Measurements from ENCODE around the gene CFAP251.

CFAP251 gene

DNA sequence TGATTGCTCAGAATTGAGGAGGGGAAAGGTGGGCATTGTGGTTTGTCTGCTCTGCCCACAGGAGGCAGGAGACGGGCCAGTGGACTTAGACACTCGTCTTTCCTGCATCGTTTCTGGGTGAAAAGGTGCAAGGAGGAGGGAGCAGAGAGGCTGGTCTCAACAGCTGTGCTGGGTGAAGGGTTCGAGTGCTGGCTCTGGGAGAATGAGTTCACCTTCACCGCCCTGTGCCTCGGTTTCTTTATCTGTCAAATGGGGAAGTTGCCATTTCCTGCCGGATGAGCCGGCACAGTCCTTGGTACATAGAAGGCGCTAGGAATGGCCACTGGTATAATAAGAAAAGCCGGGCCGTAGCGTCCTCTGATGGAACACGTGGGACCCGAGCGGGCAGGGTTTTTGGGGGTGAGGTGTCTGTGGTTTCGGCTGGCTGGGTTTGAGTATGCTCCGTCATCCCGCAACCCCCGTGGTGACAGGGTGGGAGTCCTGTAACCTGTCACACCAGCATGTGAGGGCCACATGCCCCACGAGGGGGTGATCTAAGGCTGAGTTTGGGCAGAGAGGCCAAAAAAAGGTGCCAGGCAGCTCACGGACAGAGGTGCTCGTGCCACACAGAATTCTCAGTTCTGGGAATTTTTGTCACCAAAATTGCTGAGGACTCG lies 110.6 kb downstream of the CFAP251 start:
- TF ChIP-seq, protein P1, sequence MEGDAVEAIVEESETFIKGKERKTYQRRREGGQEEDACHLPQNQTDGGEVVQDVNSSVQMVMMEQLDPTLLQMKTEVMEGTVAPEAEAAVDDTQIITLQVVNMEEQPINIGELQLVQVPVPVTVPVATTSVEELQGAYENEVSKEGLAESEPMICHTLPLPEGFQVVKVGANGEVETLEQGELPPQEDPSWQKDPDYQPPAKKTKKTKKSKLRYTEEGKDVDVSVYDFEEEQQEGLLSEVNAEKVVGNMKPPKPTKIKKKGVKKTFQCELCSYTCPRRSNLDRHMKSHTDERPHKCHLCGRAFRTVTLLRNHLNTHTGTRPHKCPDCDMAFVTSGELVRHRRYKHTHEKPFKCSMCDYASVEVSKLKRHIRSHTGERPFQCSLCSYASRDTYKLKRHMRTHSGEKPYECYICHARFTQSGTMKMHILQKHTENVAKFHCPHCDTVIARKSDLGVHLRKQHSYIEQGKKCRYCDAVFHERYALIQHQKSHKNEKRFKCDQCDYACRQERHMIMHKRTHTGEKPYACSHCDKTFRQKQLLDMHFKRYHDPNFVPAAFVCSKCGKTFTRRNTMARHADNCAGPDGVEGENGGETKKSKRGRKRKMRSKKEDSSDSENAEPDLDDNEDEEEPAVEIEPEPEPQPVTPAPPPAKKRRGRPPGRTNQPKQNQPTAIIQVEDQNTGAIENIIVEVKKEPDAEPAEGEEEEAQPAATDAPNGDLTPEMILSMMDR (conservative IDR thresholded peaks at IDR 0.05; ENCODE audit: low read depth, low read length): no peak
- H3K4me3 ChIP-seq (ENCODE audit: low read depth, low read length): no peak overlapping the region
- no peak for DNase-seq (ENCODE audit: low read depth)

DNA sequence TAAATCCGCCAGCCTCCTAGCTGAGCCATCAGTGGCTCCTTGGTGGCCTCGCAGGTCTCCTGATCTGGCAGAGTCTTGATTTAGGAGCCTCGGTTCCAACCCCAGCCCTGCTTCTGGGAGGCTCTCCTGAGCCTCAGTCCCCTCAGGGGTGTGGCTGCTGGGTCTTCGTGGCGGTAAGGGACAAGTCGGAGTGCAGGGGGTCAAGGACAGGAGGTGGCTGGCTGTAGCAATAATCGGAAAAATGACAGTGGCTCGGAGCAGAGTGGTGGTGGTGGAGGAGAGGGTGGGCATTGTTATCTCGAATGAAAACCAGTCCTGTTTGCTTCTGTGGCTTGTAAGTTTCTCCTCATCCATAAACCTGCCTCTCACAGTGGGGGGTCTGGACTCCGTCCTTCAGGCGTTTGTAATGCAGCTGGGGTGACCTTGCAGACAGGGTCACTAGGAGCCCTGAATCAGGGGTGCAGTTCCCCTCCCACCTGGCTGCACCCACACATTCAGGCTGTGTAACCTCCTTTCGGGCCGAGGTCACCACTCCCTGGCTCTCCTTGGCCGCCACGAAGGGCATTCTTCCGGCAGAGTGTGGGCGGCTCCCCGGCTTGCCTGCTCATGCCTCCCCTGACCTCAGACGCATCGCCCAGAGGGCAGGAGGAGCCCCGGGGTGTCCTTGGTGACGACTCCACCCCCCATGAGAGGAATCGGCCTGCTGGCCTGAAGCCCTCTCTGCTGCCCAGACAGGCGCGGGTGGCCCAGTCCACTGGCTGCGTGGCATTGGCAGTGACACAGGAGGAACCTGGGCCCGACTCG lies 111.4 kb downstream of the CFAP251 start:
- DNase-seq (ENCODE audit: low read depth): no peak
- TF ChIP-seq, protein P1 (conservative IDR thresholded peaks at IDR 0.05; ENCODE audit: low read depth, low read length): no peak
- no peak overlapping the region for H3K4me3 ChIP-seq (ENCODE audit: low read depth, low read length)

DNA sequence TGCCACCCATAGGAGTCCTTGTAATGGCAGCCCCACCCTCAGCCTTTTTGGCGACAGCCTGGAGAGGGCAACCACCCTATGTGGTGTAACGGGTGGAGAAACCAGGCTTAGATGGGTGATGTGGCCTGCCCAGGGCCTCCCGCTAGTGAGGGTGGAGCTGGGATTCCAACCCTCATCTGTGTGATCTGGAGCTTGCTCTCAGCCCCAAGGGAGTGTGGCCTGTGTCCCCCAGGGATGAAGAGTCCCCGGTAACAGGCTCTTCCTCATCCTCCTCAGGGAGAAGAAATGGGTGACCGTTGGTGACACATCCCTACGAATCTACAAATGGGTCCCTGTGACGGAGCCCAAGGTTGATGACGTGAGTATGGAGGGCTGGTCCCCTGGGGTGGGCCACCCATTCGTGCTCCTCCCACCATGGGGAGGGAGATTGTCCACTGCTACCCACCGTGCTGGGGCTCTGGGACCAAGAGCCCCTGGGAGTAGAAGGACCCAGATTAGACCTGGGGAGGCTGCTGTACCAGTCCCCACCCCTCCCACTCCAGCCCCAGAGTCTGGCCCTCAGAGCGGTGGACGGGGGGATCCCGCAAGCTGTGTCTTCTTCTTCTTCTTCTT lies 112.1 kb downstream of the CFAP251 start:
- H3K4me3 ChIP-seq (ENCODE audit: low read depth, low read length): no peak overlapping the region

DNA sequence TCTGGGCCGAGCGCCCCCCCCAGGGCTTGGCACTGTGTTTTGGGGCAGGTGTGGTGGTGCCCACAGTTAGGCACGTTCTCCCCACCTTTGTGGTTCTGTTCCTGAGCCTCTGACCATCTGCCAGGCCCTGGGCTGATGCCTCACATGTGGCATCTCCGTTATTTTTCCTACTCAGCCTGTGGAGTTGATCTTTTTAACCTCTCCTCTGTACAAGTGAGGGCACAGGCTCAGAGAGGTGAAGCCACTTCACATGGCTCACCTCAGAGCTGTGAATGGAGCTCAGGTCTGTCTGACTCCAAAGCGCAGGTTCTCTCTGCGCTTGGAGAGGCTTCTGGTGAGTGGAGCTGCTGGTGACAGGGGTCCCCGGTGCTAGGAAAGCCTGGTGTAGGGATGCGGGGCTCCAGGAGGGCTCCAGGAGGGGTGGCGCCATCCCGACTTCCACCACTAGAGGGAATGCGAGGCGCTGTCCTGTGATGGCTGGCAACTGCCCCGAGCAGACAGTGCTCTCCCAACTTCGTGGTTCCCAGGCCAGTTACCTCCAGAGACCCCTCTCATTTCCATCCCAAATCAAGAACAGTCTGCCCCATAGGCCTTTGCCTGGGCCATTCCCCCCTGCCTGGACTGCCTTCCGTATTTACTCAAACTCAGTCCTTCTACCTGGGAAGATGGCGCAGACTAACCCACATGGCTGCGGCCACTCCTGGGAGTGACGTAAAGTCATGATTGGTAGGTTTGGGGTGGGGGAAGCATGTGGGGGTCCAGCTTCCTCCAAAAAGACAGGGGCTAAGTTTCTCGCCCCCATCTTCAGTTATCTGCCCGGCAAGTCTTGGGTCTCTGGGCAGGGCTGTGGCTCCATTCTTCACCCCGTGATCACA lies 113.2 kb downstream of the CFAP251 start:
- DNase-seq (ENCODE audit: low read depth): peak; percentile 44
- TF ChIP-seq, protein P1 (conservative IDR thresholded peaks at IDR 0.05; ENCODE audit: low read depth, low read length): peak; percentile 83
- no peak overlapping the region for H3K4me3 ChIP-seq (ENCODE audit: low read depth, low read length)

More for the DNA sequence above, 112.1 kb downstream of the CFAP251 start:
- no peak for DNase-seq (ENCODE audit: low read depth)
- TF ChIP-seq, protein P1 (conservative IDR thresholded peaks at IDR 0.05; ENCODE audit: low read depth, low read length): no peak

DNA sequence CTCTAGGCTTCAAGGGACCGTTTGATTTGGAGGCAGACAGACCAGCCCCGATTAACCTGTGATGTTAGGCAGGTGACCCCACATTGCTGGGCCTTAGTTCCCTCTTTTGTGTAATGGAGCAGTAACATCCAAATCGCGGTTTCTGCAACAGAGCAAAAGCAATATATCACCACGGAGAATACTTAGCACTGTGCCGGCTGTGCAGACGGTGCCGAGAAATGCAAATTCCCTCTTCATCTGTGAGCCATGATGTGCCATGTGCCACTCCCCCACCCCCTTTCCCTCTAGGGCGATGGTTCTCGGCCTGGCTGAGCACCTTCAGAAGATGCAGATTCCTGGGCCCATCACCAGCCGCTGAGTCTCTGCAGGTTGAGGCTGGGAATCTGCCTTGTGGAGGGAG lies 114.2 kb downstream of the CFAP251 start:
- TF ChIP-seq, protein P1 (conservative IDR thresholded peaks at IDR 0.05; ENCODE audit: low read depth, low read length): no peak
- H3K4me3 ChIP-seq (ENCODE audit: low read depth, low read length): no peak overlapping the region
- DNase-seq (ENCODE audit: low read depth): no peak

DNA sequence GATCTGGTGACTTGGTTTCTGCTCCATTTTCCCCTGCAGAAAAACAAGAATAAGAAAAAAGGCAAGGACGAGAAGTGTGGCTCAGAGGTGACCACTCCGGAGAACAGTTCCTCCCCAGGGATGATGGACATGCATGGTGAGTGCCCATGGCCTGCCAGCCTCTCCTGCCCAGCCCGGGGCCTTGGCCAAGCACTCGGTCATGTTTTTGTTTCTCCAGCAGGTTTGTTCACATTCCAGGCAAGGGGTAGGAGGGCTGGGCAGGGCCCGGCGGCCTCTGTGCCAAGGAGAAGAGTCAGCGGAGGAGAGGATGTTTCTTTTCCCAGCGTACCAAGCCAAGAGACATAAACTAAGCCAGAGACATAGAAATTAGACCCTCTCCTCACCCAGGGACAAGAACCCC lies 116.9 kb downstream of the CFAP251 start:
- TF ChIP-seq, protein P1 (conservative IDR thresholded peaks at IDR 0.05; ENCODE audit: low read depth, low read length): no peak
- no peak for DNase-seq (ENCODE audit: low read depth)
- no peak overlapping the region for H3K4me3 ChIP-seq (ENCODE audit: low read depth, low read length)
